Right renal pelvis (tissue), 4 donors: Measurements from ENCODE around the gene DIP2C. TPM values are rescaled to one million over a fixed set of nuclear protein-coding genes. Genes with fewer than 3 reads are reported as not detected.
"Not testable (repeated sequence)": the region's sequence is repeated elsewhere in the genome, so short reads cannot be mapped to it uniquely, and the experiment has no call there.

ENCODE experiments used
- DNase-seq, 4 donors: peaks; one replicate each; pipeline ENCODE4 v3.0.0-alpha.2; 2013; ENCODE audit warnings: low read depth in 4 of 4, low spot score in 3 of 4, missing footprints in 1 of 4
- polyA plus RNA-seq, 4 donors: library from polyadenylated mRNA; unstranded; fragments of 120-200 nt; gene quantifications; one replicate each; pipeline ENCODE4 v1.2.1, GENCODE V29; 2013; ENCODE audit not compliant: insufficient read length in 4 of 4

Gene DIP2C
- polyA plus RNA-seq, 4 donors, result 19.6 to 22.4 (median 21.1) TPM

GRCh38 chr10:412109-412508 lies 277.4 kb downstream of the DIP2C start:
- DNase-seq, result no peak

DNA sequence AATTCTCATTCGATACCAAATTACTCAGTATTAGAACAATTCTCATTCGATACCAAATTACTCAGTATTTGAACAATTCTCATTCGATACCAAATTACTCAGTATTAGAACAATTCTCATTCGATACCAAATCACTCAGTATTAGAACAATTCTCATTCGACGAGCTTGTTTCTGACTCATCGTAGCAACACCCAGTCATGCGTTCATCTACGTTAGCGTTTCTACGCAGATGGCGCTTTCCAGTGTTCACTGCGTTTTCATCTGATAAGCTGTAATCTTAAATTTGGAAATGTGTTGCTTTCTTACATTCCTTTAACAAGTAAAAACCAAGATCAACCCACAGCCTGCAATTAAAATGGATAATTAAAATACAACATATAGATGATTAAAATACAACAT lies 277.9 kb downstream of the DIP2C start:
- no peak for DNase-seq

DNA sequence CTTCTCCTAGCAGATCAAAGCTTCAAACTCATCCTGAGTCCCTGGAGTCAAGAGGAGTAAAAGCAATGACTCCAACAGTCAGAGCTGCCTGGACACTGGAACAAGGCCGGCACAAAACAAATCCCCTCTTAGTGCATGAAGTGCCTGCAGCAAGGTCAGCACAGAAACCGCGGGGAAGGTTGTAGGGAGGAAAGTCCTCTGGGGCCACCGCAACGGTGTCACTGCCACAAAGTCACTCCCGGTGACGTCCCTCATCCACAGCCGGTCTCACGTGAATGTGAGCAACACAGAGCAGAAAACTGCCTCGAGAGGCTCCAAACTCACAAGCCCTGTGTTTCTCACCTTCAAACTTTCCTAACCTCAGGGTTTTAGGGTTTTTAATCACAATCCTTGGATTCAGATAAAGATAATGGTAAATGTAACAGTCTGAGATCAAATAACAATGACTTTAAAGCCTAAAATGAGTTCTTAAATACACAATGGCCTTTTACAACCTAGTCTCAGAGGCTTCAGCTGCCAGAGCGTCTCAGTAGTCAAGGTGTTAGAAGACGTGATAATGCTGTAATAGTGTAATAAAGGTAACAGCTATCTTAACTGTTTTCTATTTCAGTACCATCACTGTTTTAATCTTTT lies 279.9 kb downstream of the DIP2C start:
- DNase-seq, result no peak

- DNase-seq, result no peak
These were observed 281.2 kb downstream of the DIP2C start for GRCh38 chr10:408236-408635.

DNA sequence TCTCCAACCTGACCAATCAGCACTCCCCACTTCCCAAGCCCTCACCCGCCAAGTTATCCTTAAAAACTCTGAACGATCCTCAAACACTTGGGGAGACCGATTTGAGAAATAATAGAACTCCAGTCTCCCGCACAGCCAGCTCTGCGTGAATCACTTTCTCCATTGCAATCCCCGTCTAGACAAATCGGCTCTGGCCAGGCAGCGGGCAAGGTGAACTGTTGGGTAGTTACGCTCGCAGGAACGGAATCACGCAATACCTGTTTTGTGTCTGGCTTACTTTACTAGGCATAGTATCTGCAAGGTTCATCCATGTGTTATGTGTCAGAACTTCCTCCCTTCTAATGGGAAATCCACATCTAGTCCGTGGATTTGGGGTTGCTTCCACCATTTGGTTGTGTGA lies 282.5 kb downstream of the DIP2C start:
- no peak for DNase-seq

DNA sequence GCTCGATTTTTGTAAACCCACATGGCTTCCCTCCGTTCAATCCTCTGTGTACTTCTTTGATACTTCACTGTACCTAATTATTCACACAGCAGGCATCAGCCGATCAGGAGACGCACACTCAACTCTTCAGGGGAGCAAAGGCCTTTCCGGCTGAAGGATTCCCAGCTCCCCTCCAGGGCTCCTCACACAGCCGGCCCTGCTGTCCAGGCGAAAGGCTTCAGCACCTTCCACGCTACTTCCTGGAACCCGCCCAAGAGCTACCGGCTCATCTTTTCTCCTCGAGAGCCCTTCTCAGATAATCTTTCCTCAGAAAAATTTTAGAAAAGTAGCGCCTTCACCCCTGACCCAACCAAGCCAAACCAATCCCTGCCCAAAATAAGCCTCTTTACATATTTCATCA lies 283.8 kb downstream of the DIP2C start:
- DNase-seq, result no peak

DNA sequence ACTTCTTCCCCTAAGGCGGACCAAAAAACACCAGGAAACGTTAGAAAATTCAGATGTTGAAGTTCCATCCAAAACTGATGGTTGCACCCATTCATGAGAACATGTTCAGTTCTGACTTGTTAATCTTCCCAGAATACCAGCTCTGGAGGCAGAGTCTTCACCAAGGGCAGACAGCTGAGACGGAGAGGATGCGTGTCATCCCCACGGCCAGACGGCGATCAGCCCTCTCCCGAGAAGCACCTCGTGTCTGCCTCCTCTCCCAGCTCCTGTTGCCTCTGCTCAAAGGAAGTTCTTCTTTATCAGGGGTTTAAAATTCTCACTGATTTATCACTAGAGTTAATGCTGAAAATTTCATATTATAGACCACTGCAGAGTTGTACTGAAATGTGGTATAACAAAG lies 284.5 kb downstream of the DIP2C start:
- DNase-seq, result no peak

DNA sequence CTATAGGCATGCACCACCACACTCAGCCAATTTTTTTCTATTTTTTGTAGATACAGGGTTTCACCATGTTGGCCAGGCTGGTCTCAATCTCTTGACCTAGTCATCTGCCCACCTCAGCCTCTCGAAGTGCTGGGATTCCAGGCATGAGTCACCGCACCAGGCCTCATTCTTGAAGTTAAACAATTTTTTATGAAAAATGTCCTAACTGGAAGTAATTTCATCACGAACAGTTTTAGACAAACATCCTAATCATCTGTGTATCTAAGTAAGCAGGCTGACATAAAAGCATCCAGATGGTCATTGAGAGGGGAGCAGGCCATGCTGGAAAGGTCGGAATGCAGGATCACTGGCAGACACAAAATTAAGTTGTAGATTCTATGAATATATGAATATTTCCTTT lies 285.1 kb downstream of the DIP2C start:
- DNase-seq, result no peak

DNA sequence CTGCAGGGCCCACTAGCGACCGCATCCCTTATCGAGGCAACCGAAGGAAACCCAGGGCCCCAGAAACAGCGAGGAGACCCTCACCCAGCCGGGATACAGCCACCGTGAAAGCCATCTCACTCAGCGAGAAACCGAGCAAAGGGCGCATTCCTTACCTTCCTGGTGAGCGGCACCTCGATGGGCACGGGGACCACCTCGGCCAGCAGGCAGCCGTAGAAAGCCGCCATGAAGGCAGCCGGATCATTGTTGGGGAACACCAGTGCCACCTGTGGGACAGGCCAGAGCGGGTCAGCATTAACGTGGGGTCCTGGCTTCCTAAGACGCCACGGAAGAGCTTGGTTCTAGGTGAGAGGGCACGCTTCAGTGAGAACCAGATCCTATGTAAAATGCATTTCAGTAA lies 290.5 kb downstream of the DIP2C start:
- no peak for DNase-seq

DNA sequence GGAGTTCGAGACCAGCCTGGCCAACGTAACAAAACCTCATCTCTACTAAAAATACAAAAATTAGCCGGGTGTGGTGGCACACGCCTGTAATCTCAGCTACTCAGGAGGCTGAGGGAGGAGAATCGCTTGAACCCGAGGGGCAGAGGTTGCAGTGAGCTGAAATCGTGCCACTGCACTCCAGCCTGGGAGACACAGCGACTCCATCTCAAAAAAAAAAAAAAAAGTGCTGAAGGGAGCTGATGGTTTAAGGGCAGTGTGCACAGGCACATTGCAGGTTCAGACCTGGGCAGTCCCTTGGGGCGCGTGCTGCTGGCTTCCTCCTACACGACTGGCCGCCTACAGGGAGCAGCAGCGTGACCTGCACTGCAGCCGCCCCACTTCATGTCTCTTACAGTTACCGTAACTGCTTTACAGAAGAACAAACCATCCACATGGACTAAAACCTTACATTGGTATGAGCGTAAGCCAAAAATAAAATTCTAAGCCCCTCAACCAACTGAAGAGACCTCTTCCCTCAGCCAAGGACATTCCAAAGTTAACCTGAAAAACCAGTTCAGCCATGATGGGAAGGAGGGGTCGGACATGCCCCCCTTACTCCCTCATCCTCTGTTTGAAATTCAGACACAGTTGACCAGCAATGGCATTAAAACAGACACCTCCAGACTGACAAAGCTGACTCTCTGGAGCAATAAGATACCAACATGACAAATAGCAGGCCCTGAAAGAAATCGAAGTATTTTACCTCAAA lies 292.0 kb downstream of the DIP2C start:
- no peak for DNase-seq

- DNase-seq, result no peak
These were observed 292.8 kb downstream of the DIP2C start for GRCh38 chr10:396535-397220.

- no peak for DNase-seq
These were observed 293.4 kb downstream of the DIP2C start for GRCh38 chr10:396107-396506.

GRCh38 chr10:395665-396064 lies 293.8 kb downstream of the DIP2C start:
- no peak for DNase-seq

DNA sequence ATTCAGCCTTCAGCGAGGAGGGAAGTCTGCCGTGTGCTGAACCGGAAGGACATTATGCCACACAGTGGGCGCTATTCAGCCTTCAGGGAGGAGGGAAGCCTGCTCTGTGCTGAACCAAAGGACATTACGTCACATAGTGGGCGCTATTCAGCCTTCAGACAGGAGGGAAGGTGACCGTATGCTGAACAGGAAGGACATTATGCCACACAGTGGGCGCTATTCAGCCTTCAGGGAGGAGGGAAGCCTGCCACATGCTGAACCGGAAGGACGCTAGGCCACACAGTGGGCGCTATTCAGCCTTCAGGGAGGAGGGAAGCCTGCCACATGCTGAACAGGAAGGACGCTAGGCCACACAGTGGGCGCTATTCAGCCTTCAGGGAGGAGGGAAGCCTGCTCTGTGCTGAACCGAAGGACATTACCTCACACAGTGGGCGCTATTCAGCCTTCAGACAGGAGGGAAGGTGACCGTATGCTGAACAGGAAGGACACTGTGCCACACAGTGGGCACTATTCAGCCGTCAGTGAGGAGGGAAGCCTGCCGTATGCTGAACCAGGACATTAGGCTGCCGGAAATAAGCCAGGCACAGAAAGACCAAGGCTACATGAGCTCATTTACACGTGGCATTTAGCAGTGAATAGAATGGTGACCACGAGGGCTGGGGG lies 294.9 kb downstream of the DIP2C start:
- DNase-seq, result not testable (repeated sequence)

DNA sequence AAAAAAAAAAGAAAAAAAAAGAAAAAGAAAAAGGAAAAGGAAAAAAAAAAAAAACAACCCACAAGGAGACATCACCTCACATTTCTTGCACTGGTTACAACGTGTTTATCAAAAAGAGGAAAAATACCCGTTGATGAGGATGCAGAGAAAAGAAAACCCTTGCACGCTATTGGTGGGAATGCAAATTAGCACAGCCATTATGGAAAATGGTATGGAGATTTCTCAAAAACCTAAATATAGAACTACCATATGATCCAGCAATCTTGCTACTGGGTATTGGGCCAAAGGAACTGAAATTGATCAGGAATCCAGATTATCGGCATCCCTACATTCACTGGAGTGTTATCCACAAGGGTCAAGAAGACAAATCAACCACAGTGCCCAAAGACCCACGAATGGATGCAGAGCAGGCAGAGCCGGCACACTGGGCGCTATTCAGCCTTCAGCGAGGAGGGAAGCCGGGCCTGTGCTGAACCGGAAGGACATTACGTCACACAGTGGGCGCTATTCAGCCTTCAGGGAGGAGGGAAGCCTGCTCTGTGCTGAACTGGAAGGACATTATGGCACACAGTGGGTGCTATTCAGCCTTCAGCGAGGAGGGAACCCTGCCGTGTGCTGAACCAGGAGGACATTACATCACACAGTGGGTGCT lies 295.6 kb downstream of the DIP2C start:
- no peak for DNase-seq

- DNase-seq, result no peak
These were observed 296.2 kb downstream of the DIP2C start for GRCh38 chr10:393106-393745.

DNA sequence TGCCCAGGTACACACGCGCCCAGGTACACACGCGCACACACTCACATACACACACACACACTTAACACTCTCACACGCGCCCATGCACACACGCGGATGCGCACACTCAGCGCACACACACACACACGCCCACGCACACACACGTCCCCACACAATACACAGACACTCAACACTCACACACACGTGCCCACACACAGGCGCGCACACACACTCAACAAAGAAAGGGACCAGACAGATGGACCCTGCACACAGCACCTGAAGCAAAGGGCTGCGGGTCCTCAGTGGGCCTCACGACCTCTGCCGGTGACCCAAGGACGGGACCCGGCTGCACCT lies 296.8 kb downstream of the DIP2C start:
- DNase-seq, result no peak

- DNase-seq, result no peak
These were observed 297.4 kb downstream of the DIP2C start for GRCh38 chr10:391847-392704.

DNA sequence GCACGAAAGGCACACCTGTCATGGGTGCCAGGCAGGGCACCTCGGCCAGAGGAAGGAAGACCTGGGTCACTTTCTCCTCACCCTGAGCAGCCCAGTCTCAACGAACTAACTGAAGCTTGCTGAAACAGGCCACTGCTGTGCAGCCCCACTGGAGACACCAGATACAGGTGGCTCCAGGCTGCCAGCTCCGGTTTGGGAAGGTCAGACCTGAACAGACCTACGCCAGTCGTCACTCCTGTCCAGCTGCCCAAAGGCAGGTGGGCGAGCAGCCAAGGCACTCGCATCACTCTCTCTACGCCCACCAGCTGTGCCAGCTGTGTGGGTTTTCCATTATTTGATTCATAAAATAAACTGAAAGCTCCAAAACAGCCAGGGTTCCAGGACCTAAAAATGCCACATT lies 298.2 kb downstream of the DIP2C start:
- DNase-seq, result no peak
